ENCODE data around the gene EGFL8.

Gene EGFL8

GRCh38 chr6:32152769-32153563 lies 11.4 kb upstream of the EGFL8 start:
- Histone ChIP-seq H3K79me2 (ENCODE audit: control insufficient read depth, insufficient read depth, low read length, unreplicated experiment) (peaks cover 20% of the 10 kb centered on the region), H3K27me3 (ENCODE audit: insufficient read depth, low read length) (no peaks in the 10 kb centered on the region), H3K36me3 (ENCODE audit: insufficient read depth, low read length) (peaks cover 7% of the 10 kb centered on the region; the same call in 1 of the 2 replicates), H3K4me3 (ENCODE audit: low read depth, low read length) (peak overlapping the region; percentile 96), H2AFZ (ENCODE audit: low read length, unreplicated experiment) (peak overlapping the region; percentile 4), H3K27ac (ENCODE audit: low read depth, low read length) (peak overlapping the region; percentile 75), H3K4me1 (ENCODE audit: control insufficient read depth, insufficient read depth, low read length, unreplicated experiment) (peaks cover 23% of the 10 kb centered on the region)

DNA sequence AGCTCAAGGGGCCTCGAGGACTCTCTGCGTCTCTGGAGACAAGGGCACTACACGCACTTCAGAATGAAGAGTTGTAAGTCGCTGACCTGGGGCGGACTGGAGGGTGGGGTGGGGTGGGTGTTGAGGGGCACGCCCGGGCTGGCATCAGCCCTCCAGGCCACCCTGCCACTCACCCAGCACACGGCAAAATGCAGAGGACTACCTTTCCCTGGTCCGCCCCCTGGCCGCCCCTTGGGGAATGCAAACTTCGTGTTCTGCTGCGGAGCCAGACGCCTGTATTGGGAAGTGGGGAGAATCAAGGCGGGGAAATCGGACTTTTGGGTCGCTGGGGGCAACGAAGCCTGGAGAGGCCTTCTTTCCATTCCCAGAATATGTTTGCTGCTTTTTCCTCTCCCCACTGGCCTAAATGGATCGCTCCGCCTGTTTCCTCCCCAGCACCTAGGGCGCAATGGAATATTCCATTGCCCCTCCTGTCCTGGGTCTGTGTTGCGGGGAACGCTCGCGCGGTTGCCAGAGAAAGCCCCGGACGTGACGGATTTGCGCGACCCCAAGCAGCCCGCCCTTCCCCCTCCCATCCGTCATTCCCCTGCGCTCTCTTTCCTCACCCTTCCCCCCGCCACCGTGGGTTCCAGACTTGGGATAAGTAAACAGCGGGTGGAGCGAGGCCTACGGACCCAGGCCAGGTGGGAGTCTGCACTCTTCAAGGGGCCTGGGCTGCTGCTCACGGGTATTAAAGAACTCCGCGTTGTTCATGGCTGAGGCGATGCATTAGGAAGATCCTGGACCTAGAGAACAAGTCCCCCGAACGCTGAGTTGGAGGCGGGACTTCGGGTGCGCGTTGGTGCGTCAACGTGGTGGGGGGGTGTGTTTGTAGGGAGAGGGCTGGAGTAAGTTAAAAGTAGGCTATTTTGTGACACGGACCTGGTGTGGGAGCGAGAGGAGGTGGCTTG lies 10.6 kb upstream of the EGFL8 start, which contains the start of gene PPT2:
TSS of gene PPT2 (plus strand) at position 578 of the 950 bp plus-strand sequence. CDS start 454 bp downstream, outside the sequence.
- no peaks in the 10 kb centered on the region for H3K27me3 ChIP-seq (ENCODE audit: insufficient read depth, low read length)
- peak within 1 kb of the TSS; percentile 77 for H2AFZ ChIP-seq (ENCODE audit: low read length, unreplicated experiment)
- peaks cover 12% of the 10 kb centered on the region; the same call in 1 of the 2 replicates for H3K36me3 ChIP-seq (ENCODE audit: insufficient read depth, low read length)
- H3K27ac ChIP-seq (ENCODE audit: low read depth, low read length): peak within 1 kb of the TSS; percentile 75
- peaks cover 20% of the 10 kb centered on the region for H3K79me2 ChIP-seq (ENCODE audit: control insufficient read depth, insufficient read depth, low read length, unreplicated experiment)
- peak within 1 kb of the TSS; percentile 96 for H3K4me3 ChIP-seq (ENCODE audit: low read depth, low read length)
- peaks cover 23% of the 10 kb centered on the region for H3K4me1 ChIP-seq (ENCODE audit: control insufficient read depth, insufficient read depth, low read length, unreplicated experiment)

DNA sequence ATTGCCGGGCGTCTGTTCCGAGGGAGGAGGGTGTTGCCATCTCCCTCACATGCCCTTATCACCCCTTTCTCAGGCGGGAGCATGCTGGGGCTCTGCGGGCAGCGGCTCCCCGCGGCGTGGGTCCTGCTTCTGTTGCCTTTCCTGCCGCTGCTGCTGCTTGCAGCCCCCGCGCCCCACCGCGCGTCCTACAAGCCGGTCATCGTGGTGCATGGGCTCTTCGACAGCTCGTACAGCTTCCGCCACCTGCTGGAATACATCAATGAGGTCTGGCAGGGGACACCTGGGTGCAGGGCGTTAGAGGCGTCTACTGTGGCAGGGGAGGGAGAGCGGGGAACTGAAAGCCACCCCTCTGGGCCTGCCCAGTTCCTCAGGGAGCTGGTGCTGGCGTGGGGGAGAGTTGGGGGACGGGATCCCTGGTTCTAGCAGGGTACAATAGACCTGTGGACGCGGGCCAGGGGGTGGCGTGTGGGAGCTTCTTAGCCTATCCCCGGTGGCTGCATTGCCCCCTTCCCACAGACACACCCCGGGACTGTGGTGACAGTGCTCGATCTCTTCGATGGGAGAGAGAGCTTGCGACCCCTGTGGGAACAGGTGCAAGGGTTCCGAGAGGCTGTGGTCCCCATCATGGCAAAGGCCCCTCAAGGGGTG lies 9.8 kb upstream of the EGFL8 start:
- peaks cover 20% of the 10 kb centered on the region for H3K79me2 ChIP-seq (ENCODE audit: control insufficient read depth, insufficient read depth, low read length, unreplicated experiment)
- peaks cover 12% of the 10 kb centered on the region; the same call in 1 of the 2 replicates for H3K36me3 ChIP-seq (ENCODE audit: insufficient read depth, low read length)
- H3K4me3 ChIP-seq (ENCODE audit: low read depth, low read length): peak overlapping the region; percentile 96
- H3K4me1 ChIP-seq (ENCODE audit: control insufficient read depth, insufficient read depth, low read length, unreplicated experiment): peaks cover 23% of the 10 kb centered on the region
- peak overlapping the region; percentile 77 for H2AFZ ChIP-seq (ENCODE audit: low read length, unreplicated experiment)
- no peaks in the 10 kb centered on the region for H3K27me3 ChIP-seq (ENCODE audit: insufficient read depth, low read length)
- H3K27ac ChIP-seq (ENCODE audit: low read depth, low read length): peak overlapping the region; percentile 75

GRCh38 chr6:32156891-32157290 lies 7.5 kb upstream of the EGFL8 start:
- H3K36me3 ChIP-seq (ENCODE audit: insufficient read depth, low read length): peaks cover 12% of the 10 kb centered on the region; the same call in 1 of the 2 replicates
- no peak overlapping the region for H2AFZ ChIP-seq (ENCODE audit: low read length, unreplicated experiment)
- H3K79me2 ChIP-seq (ENCODE audit: control insufficient read depth, insufficient read depth, low read length, unreplicated experiment): peaks cover 20% of the 10 kb centered on the region
- H3K4me1 ChIP-seq (ENCODE audit: control insufficient read depth, insufficient read depth, low read length, unreplicated experiment): peaks cover 18% of the 10 kb centered on the region
- no peak overlapping the region for H3K4me3 ChIP-seq (ENCODE audit: low read depth, low read length)
- H3K27ac ChIP-seq (ENCODE audit: low read depth, low read length): no peak overlapping the region
- no peaks in the 10 kb centered on the region for H3K27me3 ChIP-seq (ENCODE audit: insufficient read depth, low read length)

DNA sequence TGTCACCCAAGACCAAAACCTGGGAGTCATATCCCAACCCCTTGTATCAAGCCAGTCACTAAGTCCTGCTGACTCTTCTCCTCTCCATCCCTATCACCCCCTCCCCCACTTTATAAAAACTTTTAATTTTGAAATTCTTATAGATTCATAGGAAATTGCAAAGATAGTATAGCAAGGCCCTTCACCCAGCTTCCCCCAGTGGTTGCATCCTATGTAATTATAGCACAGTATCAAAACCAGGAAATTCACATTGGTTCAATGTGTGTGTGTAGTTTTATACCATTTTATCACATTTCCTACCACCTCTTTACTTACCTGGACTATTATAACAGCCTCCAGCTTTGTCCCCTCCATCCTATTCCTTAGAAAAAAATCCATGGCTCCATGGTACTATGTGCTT lies 6.3 kb upstream of the EGFL8 start:
- Histone ChIP-seq H3K27ac (ENCODE audit: low read depth, low read length) (no peak overlapping the region), H3K4me1 (ENCODE audit: control insufficient read depth, insufficient read depth, low read length, unreplicated experiment) (peaks cover 10% of the 10 kb centered on the region), H3K79me2 (ENCODE audit: control insufficient read depth, insufficient read depth, low read length, unreplicated experiment) (peaks cover 20% of the 10 kb centered on the region), H3K36me3 (ENCODE audit: insufficient read depth, low read length) (peaks cover 12% of the 10 kb centered on the region; the same call in 1 of the 2 replicates), H3K4me3 (ENCODE audit: low read depth, low read length) (no peak overlapping the region), H2AFZ (ENCODE audit: low read length, unreplicated experiment) (no peak overlapping the region), H3K27me3 (ENCODE audit: insufficient read depth, low read length) (no peaks in the 10 kb centered on the region)

GRCh38 chr6:32163559-32164258 lies 686 bp upstream of the EGFL8 start:
- Histone ChIP-seq H2AFZ (ENCODE audit: low read length, unreplicated experiment) (no peak overlapping the region), H3K4me1 (ENCODE audit: control insufficient read depth, insufficient read depth, low read length, unreplicated experiment) (peaks cover 5% of the 10 kb centered on the region), H3K36me3 (ENCODE audit: insufficient read depth, low read length) (peaks cover 4% of the 10 kb centered on the region; the same call in 1 of the 2 replicates), H3K4me3 (ENCODE audit: low read depth, low read length) (no peak overlapping the region), H3K27me3 (ENCODE audit: insufficient read depth, low read length) (no peaks in the 10 kb centered on the region), H3K79me2 (ENCODE audit: control insufficient read depth, insufficient read depth, low read length, unreplicated experiment) (no peaks in the 10 kb centered on the region), H3K27ac (ENCODE audit: low read depth, low read length) (no peak overlapping the region)

DNA sequence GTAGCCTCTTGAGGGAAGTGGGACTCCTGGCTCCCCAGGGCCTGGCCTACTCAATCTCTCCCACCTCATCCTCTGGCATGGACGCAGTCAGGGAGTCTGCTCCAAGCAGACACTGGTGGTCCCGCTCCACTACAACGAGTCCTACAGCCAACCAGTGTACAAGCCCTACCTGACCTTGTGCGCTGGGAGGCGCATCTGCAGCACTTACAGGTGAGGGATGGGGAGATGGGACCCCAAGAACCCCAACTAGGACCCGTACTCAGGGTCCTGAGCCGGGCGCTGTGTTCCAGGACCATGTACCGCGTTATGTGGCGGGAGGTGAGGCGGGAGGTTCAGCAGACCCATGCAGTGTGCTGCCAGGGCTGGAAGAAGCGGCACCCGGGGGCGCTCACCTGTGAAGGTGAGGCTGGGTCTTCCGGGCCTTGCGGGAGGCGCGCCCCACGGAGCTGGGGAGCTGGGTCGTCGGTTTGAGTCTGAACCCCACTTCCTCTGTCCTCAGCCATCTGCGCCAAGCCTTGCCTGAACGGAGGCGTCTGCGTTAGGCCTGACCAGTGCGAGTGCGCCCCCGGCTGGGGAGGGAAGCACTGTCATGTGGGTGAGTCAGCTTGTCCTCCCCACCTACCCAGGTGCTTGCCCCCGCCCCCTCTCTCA lies 2.1 kb downstream of the EGFL8 start:
- peaks cover 16% of the 10 kb centered on the region for H3K4me1 ChIP-seq (ENCODE audit: control insufficient read depth, insufficient read depth, low read length, unreplicated experiment)
- H3K79me2 ChIP-seq (ENCODE audit: control insufficient read depth, insufficient read depth, low read length, unreplicated experiment): no peaks in the 10 kb centered on the region
- H3K36me3 ChIP-seq (ENCODE audit: insufficient read depth, low read length): peaks cover 4% of the 10 kb centered on the region; the same call in 1 of the 2 replicates
- no peak overlapping the region for H3K4me3 ChIP-seq (ENCODE audit: low read depth, low read length)
- H2AFZ ChIP-seq (ENCODE audit: low read length, unreplicated experiment): no peak overlapping the region
- no peak overlapping the region for H3K27ac ChIP-seq (ENCODE audit: low read depth, low read length)
- H3K27me3 ChIP-seq (ENCODE audit: insufficient read depth, low read length): no peaks in the 10 kb centered on the region

DNA sequence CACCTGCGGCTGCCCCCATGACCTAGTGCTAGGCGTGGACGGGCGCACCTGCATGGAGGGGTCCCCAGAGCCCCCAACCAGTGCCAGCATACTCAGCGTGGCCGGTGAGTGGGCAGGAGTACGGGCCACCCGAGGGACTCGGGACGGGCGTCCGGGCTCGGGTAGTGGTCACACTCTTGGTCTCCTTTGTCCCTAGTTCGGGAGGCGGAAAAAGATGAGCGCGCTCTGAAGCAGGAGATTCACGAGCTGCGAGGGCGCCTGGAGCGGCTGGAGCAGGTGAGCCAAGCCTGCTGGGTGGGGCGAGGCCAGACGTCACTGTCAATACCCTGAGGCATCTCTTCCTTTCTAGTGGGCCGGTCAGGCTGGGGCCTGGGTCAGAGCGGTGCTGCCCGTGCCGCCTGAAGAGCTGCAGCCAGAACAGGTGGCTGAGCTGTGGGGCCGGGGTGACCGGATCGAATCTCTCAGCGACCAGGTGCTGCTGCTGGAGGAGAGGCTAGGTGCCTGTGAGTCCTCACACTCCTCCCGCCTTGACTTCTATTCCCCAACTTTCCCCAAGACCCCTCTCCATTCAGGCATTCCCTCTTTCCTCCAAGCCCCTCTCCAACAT lies 2.9 kb downstream of the EGFL8 start:
- no peaks in the 10 kb centered on the region for H3K79me2 ChIP-seq (ENCODE audit: control insufficient read depth, insufficient read depth, low read length, unreplicated experiment)
- H3K4me3 ChIP-seq (ENCODE audit: low read depth, low read length): no peak overlapping the region
- H3K27me3 ChIP-seq (ENCODE audit: insufficient read depth, low read length): no peaks in the 10 kb centered on the region
- H3K4me1 ChIP-seq (ENCODE audit: control insufficient read depth, insufficient read depth, low read length, unreplicated experiment): peaks cover 16% of the 10 kb centered on the region
- no peak overlapping the region for H2AFZ ChIP-seq (ENCODE audit: low read length, unreplicated experiment)
- H3K36me3 ChIP-seq (ENCODE audit: insufficient read depth, low read length): peaks cover 4% of the 10 kb centered on the region; the same call in 1 of the 2 replicates
- H3K27ac ChIP-seq (ENCODE audit: low read depth, low read length): no peak overlapping the region

DNA sequence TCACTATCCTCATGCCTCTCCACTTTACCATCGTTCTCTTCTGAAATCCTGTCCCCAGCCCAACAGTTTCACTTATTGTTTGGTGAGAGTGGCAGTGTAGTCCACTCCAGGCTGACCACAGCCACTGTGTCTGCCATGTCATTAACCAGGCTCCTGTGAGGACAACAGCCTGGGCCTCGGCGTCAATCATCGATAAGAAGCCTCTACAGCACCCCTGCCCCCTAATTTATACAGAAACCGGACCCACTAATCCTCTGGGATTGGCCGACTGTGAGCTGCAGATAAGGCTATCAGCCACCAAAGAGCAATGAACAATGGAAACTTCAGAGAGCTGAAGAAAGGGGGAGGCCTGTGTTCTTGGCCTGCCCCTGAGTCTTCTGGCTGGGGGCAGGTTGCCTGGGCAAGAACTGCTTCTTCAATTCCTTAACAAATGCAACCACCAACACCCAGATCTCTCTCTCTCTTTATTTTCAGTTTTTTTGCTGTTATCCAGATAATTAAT lies 3.4 kb downstream of the EGFL8 start:
- peaks cover 16% of the 10 kb centered on the region for H3K4me1 ChIP-seq (ENCODE audit: control insufficient read depth, insufficient read depth, low read length, unreplicated experiment)
- H3K4me3 ChIP-seq (ENCODE audit: low read depth, low read length): no peak overlapping the region
- H3K27ac ChIP-seq (ENCODE audit: low read depth, low read length): no peak overlapping the region
- H3K79me2 ChIP-seq (ENCODE audit: control insufficient read depth, insufficient read depth, low read length, unreplicated experiment): peaks cover 5% of the 10 kb centered on the region
- H2AFZ ChIP-seq (ENCODE audit: low read length, unreplicated experiment): no peak overlapping the region
- no peaks in the 10 kb centered on the region for H3K27me3 ChIP-seq (ENCODE audit: insufficient read depth, low read length)
- H3K36me3 ChIP-seq (ENCODE audit: insufficient read depth, low read length): peaks cover 4% of the 10 kb centered on the region; the same call in 1 of the 2 replicates

All from ACC112 (cell line).